Stimulated activated CD4-positive, alpha-beta T cell treated with anti-CD3 and anti-CD28 coated beads, Interleukin-2, amount 100 ng/mL, for 24 hours (primary cell): ENCODE measurements around the gene TASOR.
"Not testable (repeated sequence)": the region's sequence is repeated elsewhere in the genome, so short reads cannot be mapped to it uniquely, and the experiment has no call there.

Experiments
- DNase-seq, 2 donors: peaks; one replicate each; pipeline ENCODE4 v3.0.0-alpha.2; 2020

Gene TASOR, protein sequence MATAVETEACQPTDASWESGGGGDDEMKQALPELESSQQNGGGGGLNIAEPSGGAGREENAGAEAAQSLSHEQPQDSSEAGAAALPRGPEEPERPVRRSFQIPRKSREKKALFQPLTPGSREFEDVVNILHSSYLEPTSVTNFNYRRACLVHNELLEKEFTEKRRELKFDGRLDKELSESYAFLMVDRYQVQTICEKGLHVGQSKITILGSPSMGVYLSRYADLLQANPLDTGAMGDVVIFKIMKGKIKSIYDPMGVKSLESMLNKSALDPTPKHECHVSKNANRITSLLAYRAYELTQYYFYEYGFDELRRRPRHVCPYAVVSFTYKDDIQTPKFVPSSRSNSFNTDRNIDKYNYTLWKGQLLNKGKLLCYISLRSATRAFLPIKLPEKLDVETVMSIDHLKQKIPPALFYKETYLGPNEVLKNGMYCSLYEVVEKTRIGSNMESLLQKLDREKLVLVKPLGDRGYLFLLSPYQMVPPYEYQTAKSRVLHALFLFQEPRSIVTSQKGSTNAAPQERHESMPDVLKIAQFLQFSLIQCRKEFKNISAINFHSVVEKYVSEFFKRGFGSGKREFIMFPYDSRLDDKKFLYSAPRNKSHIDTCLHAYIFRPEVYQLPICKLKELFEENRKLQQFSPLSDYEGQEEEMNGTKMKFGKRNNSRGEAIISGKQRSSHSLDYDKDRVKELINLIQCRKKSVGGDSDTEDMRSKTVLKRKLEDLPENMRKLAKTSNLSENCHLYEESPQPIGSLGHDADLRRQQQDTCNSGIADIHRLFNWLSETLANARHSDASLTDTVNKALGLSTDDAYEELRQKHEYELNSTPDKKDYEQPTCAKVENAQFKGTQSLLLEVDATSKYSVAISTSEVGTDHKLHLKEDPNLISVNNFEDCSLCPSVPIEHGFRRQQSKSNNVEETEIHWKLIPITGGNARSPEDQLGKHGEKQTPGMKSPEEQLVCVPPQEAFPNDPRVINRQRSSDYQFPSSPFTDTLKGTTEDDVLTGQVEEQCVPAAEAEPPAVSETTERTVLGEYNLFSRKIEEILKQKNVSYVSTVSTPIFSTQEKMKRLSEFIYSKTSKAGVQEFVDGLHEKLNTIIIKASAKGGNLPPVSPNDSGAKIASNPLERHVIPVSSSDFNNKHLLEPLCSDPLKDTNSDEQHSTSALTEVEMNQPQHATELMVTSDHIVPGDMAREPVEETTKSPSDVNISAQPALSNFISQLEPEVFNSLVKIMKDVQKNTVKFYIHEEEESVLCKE (N-terminal part only)

DNA sequence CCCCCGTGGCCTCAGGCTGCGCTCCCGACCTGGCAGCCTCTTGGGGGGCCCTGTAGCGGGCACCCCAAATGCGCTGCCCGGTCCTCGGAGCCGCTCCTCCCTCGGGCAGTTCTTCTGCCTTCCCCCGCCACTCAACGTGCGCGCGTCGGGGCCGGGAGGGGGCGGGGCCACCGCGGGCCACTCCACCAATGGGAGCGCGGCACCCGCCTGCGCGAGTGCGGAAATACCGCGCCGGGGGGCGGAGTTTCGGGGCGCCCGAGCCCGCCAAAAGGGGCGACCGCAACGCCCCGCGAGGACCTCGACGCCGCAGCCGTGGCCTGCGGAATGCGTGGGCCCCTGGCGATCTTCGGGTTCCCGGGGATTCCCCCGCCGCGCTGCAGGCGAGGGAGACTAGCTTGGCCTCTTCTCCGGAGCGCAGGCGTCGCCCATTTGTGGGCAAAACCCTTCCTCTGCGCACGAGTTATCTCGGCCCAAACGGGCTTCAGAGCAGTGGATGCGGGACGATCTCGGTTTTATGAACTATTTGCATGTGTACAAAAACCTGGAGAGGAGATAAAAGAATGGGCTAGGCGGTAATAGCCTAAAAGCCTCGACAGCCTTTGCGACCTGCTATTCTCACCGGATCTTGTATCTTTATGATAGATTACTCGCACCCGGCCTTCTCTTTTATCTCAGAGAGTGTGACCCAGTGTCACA, at the start of gene TASOR:
Gene TASOR (minus strand): TSS at position 144 of the 696 bp plus-strand sequence. CDS start 259 bp downstream, outside the sequence.
- DNase-seq, result peak; percentile 87 to 90

DNA sequence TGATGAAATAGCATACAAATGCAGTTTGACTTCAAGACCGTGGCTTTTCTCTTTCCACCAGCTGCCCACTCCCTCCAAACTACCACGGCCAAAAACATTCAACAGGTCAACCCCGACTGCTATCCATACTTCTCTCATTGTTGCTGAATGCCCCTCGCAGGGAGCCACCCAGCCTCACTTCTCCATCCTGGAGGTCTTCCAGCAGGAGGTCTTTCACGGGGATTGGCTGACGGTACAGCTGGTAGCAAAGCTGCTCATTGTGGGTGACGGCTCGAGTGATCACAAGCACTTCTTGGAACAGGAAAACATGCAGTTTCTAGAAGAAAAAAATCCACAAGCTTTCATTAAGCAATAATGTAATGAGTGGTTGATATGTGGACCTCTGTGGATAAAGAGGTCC, 49.0 kb upstream of the TASOR start:
- no peak for DNase-seq

DNA sequence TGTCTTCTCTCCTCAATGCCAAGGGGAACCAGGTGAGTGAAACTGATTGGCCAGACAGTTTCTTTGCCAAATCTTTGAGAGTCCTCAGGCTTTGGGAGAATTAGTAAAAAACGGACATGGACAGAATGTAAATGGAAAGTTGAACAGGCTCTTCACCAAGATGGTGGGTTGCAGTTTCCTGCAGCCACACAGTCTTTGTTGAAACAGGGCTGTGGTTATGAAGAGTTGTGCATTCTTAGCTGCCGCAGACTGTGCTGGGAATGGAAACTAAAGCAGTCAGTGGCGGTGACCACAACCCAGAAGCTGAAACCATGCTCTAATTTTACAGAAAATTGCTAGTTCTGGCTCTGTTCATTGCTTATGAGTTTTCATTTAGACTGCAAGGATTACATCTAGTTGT, 42.1 kb upstream of the TASOR start:
- peak; percentile 50 to 63 for DNase-seq

DNA sequence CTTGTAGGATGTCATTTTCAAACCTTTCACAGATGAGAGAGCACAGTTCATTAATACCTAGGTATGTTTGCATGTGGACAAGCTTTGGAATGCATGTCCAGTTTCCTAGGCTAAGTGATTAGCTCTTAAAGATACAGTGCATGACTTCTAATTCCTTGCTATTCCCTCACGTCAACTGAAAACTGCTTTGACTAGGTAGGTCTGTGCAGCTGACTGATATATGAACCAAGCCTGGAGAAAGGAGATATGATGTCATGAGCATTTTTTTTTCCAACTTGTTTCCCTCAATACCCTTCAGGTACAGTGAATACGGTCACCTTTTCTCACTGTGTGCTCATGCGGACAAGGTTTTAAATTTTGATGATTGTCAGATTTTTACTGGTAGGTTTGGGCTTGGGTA, 41.6 kb upstream of the TASOR start:
- no peak for DNase-seq

DNA sequence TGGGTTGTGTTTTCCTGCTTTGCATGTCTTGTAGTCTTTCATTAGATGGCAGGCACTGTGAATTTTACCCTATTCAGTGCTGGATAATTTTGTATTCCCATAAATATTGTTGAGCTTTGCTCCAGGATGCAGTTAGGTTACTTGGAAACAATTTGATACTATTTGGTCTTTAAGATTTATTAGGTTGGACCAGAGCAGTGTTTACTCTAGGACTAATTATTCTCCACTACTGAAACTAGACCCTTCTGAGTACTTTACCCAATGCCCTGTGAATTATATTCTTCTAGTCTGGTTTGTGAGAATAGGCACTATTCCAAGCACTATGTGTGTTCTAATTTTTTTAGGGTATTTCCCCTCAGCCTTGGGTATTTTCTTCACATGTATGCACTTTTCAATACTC, 37.8 kb upstream of the TASOR start:
- DNase-seq, result no peak

DNA sequence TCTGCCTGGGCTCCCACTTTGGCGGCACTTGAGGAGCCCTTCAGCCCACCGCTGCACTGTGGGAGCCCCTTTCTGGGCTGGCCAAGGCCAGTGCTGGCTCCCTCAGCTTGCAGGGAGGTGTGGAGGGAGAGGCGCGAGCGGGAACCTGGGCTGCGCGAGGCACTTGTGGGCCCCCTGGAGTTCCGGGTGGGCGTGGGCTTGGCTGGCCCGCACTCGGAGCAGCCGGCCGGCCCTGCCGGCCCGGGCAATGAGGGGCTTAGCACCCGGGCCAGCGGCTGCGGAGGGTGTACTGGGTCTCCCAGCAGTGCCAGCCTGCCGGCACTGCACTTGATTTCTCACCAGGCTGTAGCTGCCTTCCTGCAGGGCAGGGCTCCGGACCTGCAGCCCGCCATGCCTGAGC, 35.7 kb upstream of the TASOR start:
- not testable (repeated sequence) for DNase-seq

DNA sequence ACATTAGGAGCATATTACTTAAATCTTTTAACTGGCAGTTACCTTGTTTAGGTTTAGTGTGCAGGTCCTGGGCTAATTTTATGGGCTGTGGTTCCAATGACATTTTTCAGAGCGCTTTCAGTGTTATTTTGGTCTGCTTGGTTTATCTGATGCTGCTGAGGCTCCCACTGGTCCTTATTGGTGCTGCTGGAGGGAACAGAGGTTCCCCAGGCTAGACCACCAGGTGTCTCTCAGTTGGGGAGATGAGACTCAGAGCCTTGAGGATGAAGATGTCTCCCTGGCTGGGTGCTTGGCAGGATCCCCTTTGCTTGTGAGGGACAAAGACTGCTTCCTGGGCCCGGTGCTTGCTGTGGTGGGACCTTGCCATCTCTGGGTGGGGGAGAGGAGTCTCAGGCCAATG, 28.3 kb upstream of the TASOR start:
- DNase-seq, result no peak

DNA sequence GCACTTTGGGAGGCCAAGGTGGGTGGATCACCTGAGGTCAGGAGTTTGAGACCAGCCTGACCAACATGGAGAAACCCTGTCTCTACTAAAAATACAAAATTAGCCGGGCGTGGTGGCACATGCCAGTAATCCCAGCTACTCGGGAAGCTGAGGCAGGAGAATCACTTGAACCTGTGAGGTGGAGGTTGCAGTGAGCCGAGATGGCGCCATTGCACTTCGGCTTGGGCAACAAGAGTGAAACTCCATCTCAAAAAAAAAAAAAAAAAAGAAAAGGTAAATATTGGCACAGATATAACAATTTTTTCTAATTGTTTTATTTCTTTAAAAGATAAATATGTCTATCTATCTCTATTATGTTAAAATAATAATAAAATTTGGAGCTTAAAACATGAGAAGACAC, 24.3 kb upstream of the TASOR start:
- peak in 1 of 2 donors; percentile 27 for DNase-seq

DNA sequence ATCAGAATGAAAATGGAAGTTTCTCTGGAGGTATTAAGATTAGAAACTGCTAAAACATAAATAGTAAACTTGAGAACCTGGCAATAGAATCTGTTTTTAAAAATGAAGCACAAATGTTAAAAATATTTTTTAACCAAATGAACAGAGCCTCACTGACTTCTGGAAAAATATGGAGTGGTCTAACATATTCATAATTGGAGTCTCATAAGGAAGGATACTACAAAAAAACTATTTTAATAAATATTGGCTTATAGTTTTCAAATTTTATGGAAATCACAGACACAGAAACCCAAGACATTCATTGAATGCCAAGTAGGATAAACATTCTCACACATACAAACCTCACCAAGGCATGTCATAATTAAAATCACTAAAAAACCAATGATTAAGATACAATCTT, 23.6 kb upstream of the TASOR start:
- no peak for DNase-seq

DNA sequence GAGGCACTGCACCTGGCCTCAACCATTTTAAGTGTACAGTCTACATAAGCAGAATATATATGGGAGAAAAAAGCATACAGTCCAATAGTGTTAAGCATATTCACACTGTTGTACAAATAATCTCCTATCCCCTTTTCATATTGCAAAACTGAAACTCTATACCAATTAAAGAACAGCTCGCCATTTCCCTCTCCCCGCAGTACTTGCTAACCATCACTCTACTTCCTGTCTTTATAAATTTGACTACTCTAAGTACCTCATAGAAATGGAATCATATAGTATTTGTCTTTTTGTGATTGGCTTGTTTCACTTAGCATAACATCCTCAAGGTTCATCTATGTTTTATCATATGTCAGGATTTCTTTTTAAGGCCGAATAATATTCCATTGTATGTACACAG, 21.6 kb upstream of the TASOR start:
- no peak for DNase-seq

DNA sequence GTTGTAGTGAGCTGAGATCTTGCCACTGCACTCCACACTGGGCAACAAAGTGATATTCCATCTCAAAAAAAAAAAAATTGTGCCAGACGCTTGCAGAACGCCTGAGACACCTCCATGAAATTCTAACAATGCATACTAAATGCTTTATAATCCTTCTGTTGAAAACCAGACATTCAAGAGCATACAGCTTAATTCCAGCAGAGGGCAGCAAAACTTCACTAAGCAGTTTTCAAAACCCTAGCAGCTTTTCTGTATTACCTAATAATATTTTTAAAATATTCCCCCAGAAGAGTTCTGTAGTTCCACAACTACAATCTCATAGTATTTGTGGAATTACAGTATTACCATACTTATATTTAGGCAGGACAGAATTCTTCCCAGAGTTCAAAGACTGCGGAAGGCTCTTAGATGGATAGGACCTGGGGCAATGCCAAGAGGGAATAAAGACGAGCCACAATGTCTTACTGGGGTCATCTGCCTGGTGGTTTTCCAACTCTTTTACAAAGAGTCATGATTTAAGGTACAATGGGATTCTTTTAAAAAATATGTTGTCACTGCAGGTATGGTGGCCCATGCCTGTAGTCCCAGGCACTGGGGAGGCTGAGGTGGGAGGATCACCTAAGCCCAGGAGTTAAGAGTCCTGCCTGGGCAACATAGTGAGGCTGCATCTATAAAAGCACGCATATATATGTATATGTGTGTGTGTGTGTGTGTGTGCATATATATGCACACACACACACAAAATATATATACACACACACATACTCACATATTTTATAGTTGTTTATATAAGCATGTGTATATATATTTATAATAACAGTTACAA, 19.6 kb upstream of the TASOR start:
- DNase-seq, result peak in 1 of 2 donors; percentile 55

DNA sequence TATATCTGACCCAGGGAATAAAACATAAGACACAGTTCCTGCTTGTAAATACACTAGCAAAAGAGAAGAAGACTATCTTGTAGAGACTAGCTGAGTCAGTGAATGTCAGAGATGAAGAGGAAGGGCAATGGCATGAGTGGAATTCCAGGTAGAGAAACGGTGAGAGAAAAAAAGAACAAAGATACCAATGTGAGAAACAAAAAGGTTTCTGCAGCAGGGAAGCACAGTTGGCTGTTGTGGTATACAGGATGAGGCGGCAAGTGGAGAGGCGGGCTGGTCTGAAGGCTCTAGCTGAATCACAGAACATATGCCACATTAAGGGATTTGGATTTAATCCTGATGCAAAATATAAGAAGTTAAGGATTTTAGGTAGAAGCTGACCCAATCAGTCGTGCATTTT, 17.1 kb upstream of the TASOR start:
- no peak for DNase-seq

DNA sequence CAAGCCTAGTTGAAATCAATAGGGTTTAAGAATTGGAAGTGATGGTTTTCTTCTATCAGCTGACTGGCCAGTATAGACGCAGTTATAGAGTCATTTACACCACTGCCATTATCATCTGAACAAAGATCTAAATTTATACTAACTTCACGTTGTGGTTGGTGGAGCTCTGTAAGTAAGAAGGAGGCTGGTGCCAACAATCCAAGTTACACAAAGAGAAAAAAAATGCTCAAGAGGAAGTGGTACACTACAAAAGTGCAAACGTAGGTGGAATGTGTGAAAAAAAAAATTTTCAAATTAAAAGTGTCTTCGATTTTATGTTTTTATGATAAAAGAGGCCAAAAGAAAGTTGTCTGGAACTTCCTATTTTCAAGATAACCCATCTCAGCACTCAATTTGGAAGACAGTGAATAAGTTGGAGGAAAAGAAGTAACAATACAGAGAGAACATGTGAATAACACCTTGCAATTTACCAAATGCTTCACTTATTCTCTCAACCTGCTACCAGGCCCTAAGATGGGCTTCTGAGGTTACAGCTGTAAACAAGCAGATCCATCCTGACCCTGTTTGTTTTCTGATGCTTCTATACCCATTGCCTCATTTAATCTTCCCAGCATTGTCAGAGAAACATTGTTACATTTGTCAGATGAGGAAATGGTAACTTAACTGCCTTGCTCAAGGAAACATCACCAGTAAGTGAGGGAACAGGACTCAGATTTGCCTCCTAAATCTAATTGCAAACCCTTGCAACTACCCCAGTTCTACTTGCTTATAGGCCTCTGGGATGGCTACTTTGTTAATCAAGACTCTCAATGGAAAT, 12.0 kb upstream of the TASOR start:
- no peak for DNase-seq

DNA sequence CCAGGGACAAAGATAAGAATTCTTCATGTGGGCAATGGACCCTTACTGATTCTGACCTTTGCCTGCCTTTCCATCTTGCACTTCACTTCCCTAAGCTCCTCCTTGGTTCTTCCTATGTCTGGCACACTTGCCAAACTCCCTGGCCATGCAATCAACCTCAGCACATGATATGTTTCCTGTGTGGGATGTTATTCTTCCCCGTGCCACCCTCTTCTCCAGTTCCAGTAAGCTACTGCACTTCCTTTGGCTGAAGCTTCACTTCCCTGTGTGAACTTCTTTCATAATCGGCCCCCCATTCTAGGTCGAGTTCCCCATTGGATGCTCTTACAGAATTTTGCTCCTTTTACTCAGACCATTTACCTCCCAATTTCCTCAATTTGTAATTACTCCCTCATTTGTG, 10.7 kb upstream of the TASOR start:
- no peak for DNase-seq

DNA sequence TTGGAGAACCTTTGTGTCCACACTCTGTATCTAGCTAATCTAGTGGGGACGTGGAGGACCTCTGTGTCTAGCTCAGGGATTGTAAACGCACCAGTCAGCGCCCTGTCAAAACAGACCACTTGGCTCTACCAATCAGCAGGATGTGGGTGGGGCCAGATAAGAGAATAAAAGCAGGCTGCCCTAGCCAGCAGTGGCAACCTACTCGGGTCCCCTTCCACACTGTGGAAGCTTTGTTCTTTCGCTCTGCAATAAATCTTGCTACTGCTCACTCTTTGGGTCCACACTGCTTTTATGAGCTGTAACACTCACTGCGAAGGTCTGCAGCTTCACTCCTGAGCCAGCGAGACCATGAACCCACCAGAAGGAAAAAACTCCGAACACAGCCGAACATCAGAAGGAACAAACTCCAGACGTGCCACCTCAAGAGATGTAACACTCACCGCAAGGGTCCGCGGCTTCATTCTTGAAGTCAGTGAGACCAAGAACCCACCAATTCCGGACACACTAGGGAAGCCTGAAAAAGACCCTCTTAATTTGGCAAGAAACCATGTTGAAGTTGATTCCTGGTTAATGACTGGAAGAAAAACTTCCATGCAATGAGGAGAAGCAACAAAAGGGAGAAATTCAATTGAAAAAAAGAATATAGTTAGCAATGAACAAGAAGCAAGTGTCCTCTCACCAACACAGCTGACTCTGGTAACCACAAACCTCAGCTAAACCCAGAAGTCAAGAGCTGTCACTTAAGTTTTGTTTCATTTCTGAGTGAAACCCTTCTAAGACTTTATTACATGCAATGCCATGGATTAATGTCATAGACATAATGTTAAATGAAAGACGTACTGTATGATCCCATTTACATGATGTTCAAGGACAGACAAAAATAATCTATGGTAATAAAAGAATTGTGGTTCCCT, 9.7 kb upstream of the TASOR start:
- not testable (repeated sequence) for DNase-seq

DNA sequence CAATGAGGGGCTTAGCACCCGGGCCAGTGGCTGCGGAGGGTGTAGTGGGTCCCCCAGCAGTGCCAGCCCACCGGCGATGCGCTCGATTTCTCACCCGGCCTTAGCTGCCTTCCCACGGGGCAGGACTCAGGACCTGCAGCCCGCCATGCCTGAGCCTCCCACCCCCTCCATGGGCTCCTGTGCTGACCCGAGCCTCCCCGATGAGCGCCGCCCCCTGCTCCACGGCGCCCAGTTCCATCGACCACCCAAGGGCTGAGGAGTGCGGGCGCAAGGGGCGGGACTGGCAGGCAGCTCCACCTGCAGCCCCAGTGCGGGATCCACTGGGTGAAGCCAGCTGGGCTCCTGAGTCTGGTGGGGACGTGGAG, 8.9 kb upstream of the TASOR start:
- not testable (repeated sequence) for DNase-seq

DNA sequence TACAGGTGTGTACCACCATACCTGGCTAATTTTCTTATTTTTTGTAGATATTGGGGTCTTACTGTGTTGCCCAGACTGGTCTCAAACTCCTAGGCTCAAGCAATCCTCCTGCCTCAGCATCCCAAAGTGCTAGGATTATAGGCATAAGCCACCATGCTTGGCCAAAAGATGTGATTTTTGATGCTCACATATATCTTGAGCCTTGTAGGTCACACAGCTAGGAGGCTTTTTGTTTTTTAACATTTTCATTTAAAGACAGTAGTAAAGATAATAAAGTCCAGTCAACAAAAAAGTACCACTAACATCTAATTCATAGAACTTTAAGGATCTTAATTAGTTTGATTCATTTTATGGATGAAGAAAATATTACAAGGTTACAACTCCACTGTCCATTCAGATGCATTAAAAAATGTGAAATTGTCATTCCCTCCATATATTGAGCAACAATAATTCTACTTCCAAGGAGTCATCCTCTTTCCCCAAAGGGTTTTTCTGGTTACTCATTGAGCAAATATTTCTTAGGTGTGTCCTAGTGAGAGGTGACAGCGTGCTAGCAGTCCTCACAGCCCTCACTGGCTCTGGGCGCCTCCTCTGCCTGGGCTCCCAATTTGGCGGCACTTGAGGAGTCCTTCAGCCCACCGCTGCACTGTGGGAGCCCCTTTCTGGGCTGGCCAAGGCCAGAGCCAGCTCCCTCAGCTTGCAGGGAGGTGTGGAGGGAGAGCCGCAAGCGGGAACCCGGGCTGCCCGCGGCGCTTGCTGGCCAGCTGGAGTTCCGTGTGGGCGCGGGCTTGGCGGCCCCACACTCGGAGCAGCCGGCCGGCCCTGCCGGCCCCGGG, 8.3 kb upstream of the TASOR start:
- no peak for DNase-seq

DNA sequence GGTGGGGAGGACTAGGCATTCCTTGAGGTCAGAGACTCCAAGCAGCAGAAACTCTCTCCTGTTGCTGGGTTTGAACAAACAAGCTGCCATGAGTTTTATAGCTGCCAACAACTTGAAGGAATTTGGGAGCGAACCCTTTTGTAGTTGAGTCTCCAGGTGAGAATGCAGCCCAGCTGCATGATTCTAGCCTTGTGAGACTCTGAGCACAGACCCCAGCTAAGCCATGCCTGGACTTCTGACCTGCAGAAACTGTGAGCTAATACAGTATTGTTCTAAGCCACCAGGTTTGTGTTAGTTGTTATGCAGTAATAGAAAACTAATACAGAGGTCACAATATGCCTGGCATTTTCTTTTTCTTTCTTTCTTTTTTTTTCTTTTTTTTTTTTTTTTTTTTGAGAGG, 6.2 kb upstream of the TASOR start:
- no peak for DNase-seq

DNA sequence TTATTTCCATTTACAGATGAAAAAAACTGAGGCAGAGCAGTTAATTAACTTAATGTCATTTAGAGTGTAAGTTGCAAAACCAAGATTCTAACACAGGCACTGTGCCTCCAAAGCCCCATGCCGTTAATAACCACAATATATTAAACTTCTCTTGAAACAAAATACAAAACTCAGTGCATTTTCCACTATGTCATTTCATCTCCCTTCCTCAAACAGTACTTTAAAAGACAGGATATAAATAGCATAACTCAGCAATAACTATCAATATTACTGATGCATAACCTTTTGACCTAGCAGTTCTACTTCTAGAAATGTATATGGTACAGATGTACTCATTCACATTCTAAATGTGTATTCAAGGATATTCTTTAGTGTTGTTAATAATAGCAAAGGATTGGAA, 5.1 kb upstream of the TASOR start:
- no peak for DNase-seq
